ENCODE measurements around the gene KCNJ5. TPM values are rescaled to one million over a fixed set of nuclear protein-coding genes. Genes with fewer than 3 reads are reported as not detected.

Gene KCNJ5
- total and polyA plus RNA-seq, 10 of the 15 experiments (the other 5 are each of a cell fraction or from before 2014, with no cell fraction given) = 0.03 TPM; not detected in 8

GRCh38 chr11:128916037-128916572 is 24.9 kb downstream of the KCNJ5 start:
- Histone ChIP-seq H3K27ac (ENCODE audit: control insufficient read depth, insufficient read depth) (no peak overlapping the region), H3K9me3 (replicated peaks; ENCODE audit: control insufficient read depth, insufficient read depth, low read length) (no peaks in the 10 kb centered on the region), H3K9ac (ENCODE audit: control insufficient read depth, insufficient read depth, low read length) (no peak overlapping the region), H2AFZ (ENCODE audit: control insufficient read depth, low read depth, low read length) (no peak overlapping the region), H3K4me2 (ENCODE audit: control insufficient read depth, insufficient read depth) (no peak overlapping the region), H3K36me3 (ENCODE audit: control insufficient read depth in 2 of 2, insufficient read depth in 2 of 2, low read length in 1 of 2) (no peaks in the 10 kb centered on the region), H4K20me1 (ENCODE audit: control insufficient read depth, insufficient read depth) (no peaks in the 10 kb centered on the region), H3K4me3 (no peak overlapping the region), H3K4me1 (ENCODE audit: control insufficient read depth, insufficient read depth, low read length) (no peaks in the 10 kb centered on the region), H3K79me2 (ENCODE audit: control insufficient read depth, insufficient read depth, low read length) (no peaks in the 10 kb centered on the region), H3K27me3 (replicated peaks in 1 of 2; ENCODE audit: control insufficient read depth in 2 of 2, insufficient read depth in 2 of 2, low read length in 1 of 2) (peaks cover 0 to 3% of the 10 kb centered on the region in 2 experiments; a peak in 3 of 4 replicates)
- FAIRE-seq = no peak
- ATAC-seq = no peak
- ChIA-PET SMC1A (ENCODE audit: uncharacterized antibody, unreplicated experiment) (interaction anchor here (1.2 kb wide), 1 partner anchor 8 kb away, joined by 4 read pairs; no protein-coding TSS in a partner anchor), CTCF (interaction anchor here (1.2 kb wide), 1 partner anchor 14 kb away, joined by 3 read pairs; no protein-coding TSS in a partner anchor), RAD21 (ENCODE audit: unreplicated experiment) (no interaction called here), POLR2A (no interaction called here)
- no peak for TF ChIP-seq LARP7 (IDR thresholded peaks at IDR 0.05)
- no peak for TF ChIP-seq CHD1 (IDR thresholded peaks at IDR 0.05; ENCODE audit: low read depth, low read length)
- TF ChIP-seq MLLT1 (IDR thresholded peaks at IDR 0.05) = no peak
- TF ChIP-seq HDAC2 (IDR thresholded peaks at IDR 0.05) = no peak
- TF ChIP-seq SUPT20H (IDR thresholded peaks at IDR 0.05; ENCODE audit: borderline replicate concordance, control insufficient read depth, low read depth, low read length) = no peak
- in situ Hi-C loops (cut with MboI) (no loop called here), intact Hi-C loops (cut with micrococcal nuclease; ENCODE audit: unreplicated experiment) (no loop called here)
- 31% methylated on average over 3 of the region's 3 CpGs for WGBS (ENCODE audit: insufficient coverage, insufficient replicate concordance, low lambda C conversion rate, missing lambda C conversion rate)
- no TSS peak for BruUV-seq (replicated peaks)
- DNase-seq (ENCODE audit: low read depth, low spot score) = no peak

GRCh38 chr11:128916681-128917080 is 25.5 kb downstream of the KCNJ5 start:
- ChIA-PET SMC1A (ENCODE audit: uncharacterized antibody, unreplicated experiment) (interaction anchor here (1.2 kb wide), 1 partner anchor 9 kb away, joined by 4 read pairs; no protein-coding TSS in a partner anchor), CTCF (interaction anchor here (1.2 kb wide), 1 partner anchor 15 kb away, joined by 3 read pairs; no protein-coding TSS in a partner anchor), POLR2A (no interaction called here), RAD21 (ENCODE audit: unreplicated experiment) (no interaction called here)
- ATAC-seq (no peak), DNase-seq (ENCODE audit: low read depth, low spot score) (no peak), FAIRE-seq (no peak)
- BruUV-seq (replicated peaks) = no TSS peak
- intact Hi-C loops (cut with micrococcal nuclease; ENCODE audit: unreplicated experiment) (no loop called here), in situ Hi-C loops (cut with MboI) (no loop called here)
- no peaks in the 10 kb centered on the region for H4K20me1 ChIP-seq (ENCODE audit: control insufficient read depth, insufficient read depth)
- H3K27ac ChIP-seq (ENCODE audit: control insufficient read depth, insufficient read depth) = no peak overlapping the region
- no peaks in the 10 kb centered on the region for H3K79me2 ChIP-seq (ENCODE audit: control insufficient read depth, insufficient read depth, low read length)
- H3K4me2 ChIP-seq (ENCODE audit: control insufficient read depth, insufficient read depth) = no peak overlapping the region
- no peak overlapping the region for H2AFZ ChIP-seq (ENCODE audit: control insufficient read depth, low read depth, low read length)
- H3K36me3 ChIP-seq (ENCODE audit: control insufficient read depth in 2 of 2, insufficient read depth in 2 of 2, low read length in 1 of 2) = no peaks in the 10 kb centered on the region
- H3K4me1 ChIP-seq (ENCODE audit: control insufficient read depth, insufficient read depth, low read length) = no peaks in the 10 kb centered on the region
- no peak overlapping the region for H3K9ac ChIP-seq (ENCODE audit: control insufficient read depth, insufficient read depth, low read length)
- H3K9me3 ChIP-seq (replicated peaks; ENCODE audit: control insufficient read depth, insufficient read depth, low read length) = no peaks in the 10 kb centered on the region
- WGBS (ENCODE audit: insufficient coverage, insufficient replicate concordance, low lambda C conversion rate, missing lambda C conversion rate) = 34% methylated on average over 2 of the region's 2 CpGs
- H3K27me3 ChIP-seq (replicated peaks in 1 of 2; ENCODE audit: control insufficient read depth in 2 of 2, insufficient read depth in 2 of 2, low read length in 1 of 2) = peaks cover 0 to 3% of the 10 kb centered on the region in 2 experiments; a peak in 3 of 4 replicates
- no peak overlapping the region for H3K4me3 ChIP-seq
- TF ChIP-seq PAX5 (IDR thresholded peaks at IDR 0.05; ENCODE audit: borderline replicate concordance, low read depth, low read length) (no peak), CTCF (IDR thresholded peaks at IDR 0.05 in 2 of 3, conservative IDR thresholded peaks at IDR 0.05 in 1 of 3; ENCODE audit: control insufficient read depth in 2 of 3, extremely low read depth in 1 of 3, insufficient read depth in 1 of 3, low read depth in 3 of 3, low read length in 3 of 3) (no peak), BACH1 (IDR thresholded peaks at IDR 0.05; ENCODE audit: borderline replicate concordance) (no peak), JUND (IDR thresholded peaks at IDR 0.05; ENCODE audit: low read depth, low read length) (no peak), EZH2 (IDR thresholded peaks at IDR 0.05; ENCODE audit: borderline replicate concordance, control insufficient read depth, low read depth, low read length) (no peak)
